GM19025 (cell line): Measurements from ENCODE around the gene KRTAP5-10.
"Not testable (repeated sequence)": the region's sequence is repeated elsewhere in the genome, so short reads cannot be mapped to it uniquely, and the experiment has no call there.

Experiments used
- ATAC-seq: cut with Tn5 transposase; IDR thresholded peaks from one replicate; pipeline ENCODE4 v1.9.1; 2021; ENCODE audit warnings: mild to moderate bottlenecking, low read depth, moderate library complexity; ENCODE audit not compliant: unreplicated experiment

Gene KRTAP5-10

GRCh38 chr11:71568704-71569349 lies 3.5 kb downstream of the KRTAP5-10 start:
- ATAC-seq, result no peak

GRCh38 chr11:71571101-71571850 lies 5.9 kb downstream of the KRTAP5-10 start:
- not testable (repeated sequence) for ATAC-seq

GRCh38 chr11:71572811-71573210 lies 7.4 kb downstream of the KRTAP5-10 start:
- no peak for ATAC-seq

GRCh38 chr11:71574418-71574817 lies 9.1 kb downstream of the KRTAP5-10 start:
- ATAC-seq, result no peak

GRCh38 chr11:71575723-71576424 lies 10.5 kb downstream of the KRTAP5-10 start:
- ATAC-seq, result no peak

- not testable (repeated sequence) for ATAC-seq
These were observed 11.5 kb downstream of the KRTAP5-10 start for GRCh38 chr11:71576688-71577465.

GRCh38 chr11:71577469-71578004 lies 12.2 kb downstream of the KRTAP5-10 start:
- ATAC-seq, result no peak

- not testable (repeated sequence) for ATAC-seq
These were observed 14.2 kb downstream of the KRTAP5-10 start for GRCh38 chr11:71579513-71579912.

- ATAC-seq, result no peak
These were observed 15.0 kb downstream of the KRTAP5-10 start for GRCh38 chr11:71580057-71581003.

GRCh38 chr11:71581826-71582225 lies 16.5 kb downstream of the KRTAP5-10 start:
- ATAC-seq, result no peak

- ATAC-seq, result no peak
These were observed 17.0 kb downstream of the KRTAP5-10 start, which contains the start of gene KRTAP5-11 for GRCh38 chr11:71582309-71582895. TSS of gene KRTAP5-11 (minus strand) at chr11:71582875. CDS start at chr11:71582837, 38 bp downstream.

GRCh38 chr11:71582969-71583368 lies 17.6 kb downstream of the KRTAP5-10 start:
- not testable (repeated sequence) for ATAC-seq

- not testable (repeated sequence) for ATAC-seq
These were observed 20.3 kb downstream of the KRTAP5-10 start for GRCh38 chr11:71585673-71586072.

- ATAC-seq, result not testable (repeated sequence)
These were observed 23.0 kb downstream of the KRTAP5-10 start for GRCh38 chr11:71588314-71588713.

GRCh38 chr11:71588822-71589545 lies 23.6 kb downstream of the KRTAP5-10 start:
- ATAC-seq, result not testable (repeated sequence)

GRCh38 chr11:71589546-71589920 lies 24.2 kb downstream of the KRTAP5-10 start:
- not testable (repeated sequence) for ATAC-seq

- ATAC-seq, result not testable (repeated sequence)
These were observed 37.9 kb downstream of the KRTAP5-10 start for GRCh38 chr11:71603221-71603620.
